Common myeloid progenitor, CD34-positive (primary cell): Measurements from ENCODE around the gene UNC50.

ENCODE experiments used
- CTCF ChIA-PET: fragments of 350-600 bp; sonication (Branson Sonifier 250); formaldehyde crosslinking; loops from one replicate; lab custom pipeline; 2021; ENCODE audit warnings: antibody characterized with exemption; lab: Charles Lee
- POLR2A ChIA-PET: fragments of 350-600 bp; sonication (Branson Sonifier 250); formaldehyde crosslinking; loops from one replicate; lab custom pipeline; 2021; ENCODE audit warnings: antibody characterized with exemption; lab: Charles Lee
- DNase-seq, 3 donors: peaks; one replicate each; pipeline versions ENCODE4 v3.0.0 to v3.0.0-alpha.2; 2013
- H3K27ac ChIP-seq, 2 experiments: 1 replicate in 1 of 2; 2 replicates in 1 of 2; pipeline ENCODE4 v1.7.0; 2013; ENCODE audit warnings: inconsistent platforms in 2 of 2, low read length in 2 of 2, mild to moderate bottlenecking in 2 of 2, low read depth in 1 of 2, moderate library complexity in 1 of 2; ENCODE audit not compliant: severe bottlenecking in 2 of 2, insufficient read depth in 1 of 2, poor library complexity in 1 of 2
- H3K27me3 ChIP-seq, 5 experiments: replicated peaks in 2 of 5; 1 replicate in 3 of 5; 2 replicates in 2 of 5; pipeline versions ENCODE4 v1.6.1 to v1.7.0; 2013; ENCODE audit warnings: low read length in 4 of 5, mild to moderate bottlenecking in 2 of 5, moderate library complexity in 2 of 5, inconsistent platforms in 1 of 5; ENCODE audit not compliant: insufficient read depth in 5 of 5, control insufficient read depth in 4 of 5
- H3K36me3 ChIP-seq, 4 experiments: 1 replicate in 2 of 4; 2 replicates in 2 of 4; pipeline versions ENCODE4 v1.6.1 to v1.7.0; 2013; ENCODE audit warnings: low read length in 3 of 4, control low read depth in 1 of 4, mild to moderate bottlenecking in 1 of 4; ENCODE audit not compliant: control insufficient read depth in 4 of 4, insufficient read depth in 4 of 4
- H3K4me1 ChIP-seq, 4 experiments: 1 replicate in 3 of 4; 2 replicates in 1 of 4; pipeline versions ENCODE4 v1.6.1 to v1.7.1; 2013; ENCODE audit warnings: low read length in 3 of 4, mild to moderate bottlenecking in 3 of 4, control low read depth in 1 of 4, inconsistent platforms in 1 of 4, moderate library complexity in 1 of 4; ENCODE audit not compliant: control insufficient read depth in 4 of 4, insufficient read depth in 4 of 4; ENCODE audit errors: control extremely low read depth in 1 of 4
- H3K4me3 ChIP-seq, 7 experiments: 1 replicate in 4 of 7; 2 replicates in 3 of 7; pipeline versions ENCODE4 v1.5.1 to v1.7.0; 2013; ENCODE audit warnings: mild to moderate bottlenecking in 7 of 7, low read length in 6 of 7, moderate library complexity in 6 of 7, inconsistent platforms in 2 of 7, low read depth in 2 of 7, control low read depth in 1 of 7; ENCODE audit not compliant: insufficient read depth in 4 of 7, control insufficient read depth in 1 of 7; ENCODE audit errors: extremely low read depth in 1 of 7
- H3K9me3 ChIP-seq, 5 experiments: 1 replicate in 4 of 5; 2 replicates in 1 of 5; pipeline versions ENCODE4 v1.6.1 to v1.7.1; 2013; ENCODE audit warnings: low read length in 4 of 5, mild to moderate bottlenecking in 2 of 5, inconsistent platforms in 1 of 5, low read depth in 1 of 5, moderate library complexity in 1 of 5; ENCODE audit not compliant: control insufficient read depth in 4 of 5, insufficient read depth in 2 of 5; ENCODE audit errors: control extremely low read depth in 1 of 5
- WGBS: methylation state at CpG from one replicate; pipeline ENCODE4 v1.1.5; 2013; ENCODE audit not compliant: insufficient coverage; 5-methylcytosine and 5-hydroxymethylcytosine counted together

UNC50 gene

GRCh38 chr2:98583816-98584618, 24.4 kb upstream of the UNC50 start:
- WGBS: 100% methylated on average over 5 of the region's 10 CpGs
- CTCF ChIA-PET: interaction anchor here (0.9 to 1.5 kb wide), 5 partner anchors 9 to 23 kb away, joined by 3 to 5 read pairs (median 4); no protein-coding TSS in a partner anchor

DNA sequence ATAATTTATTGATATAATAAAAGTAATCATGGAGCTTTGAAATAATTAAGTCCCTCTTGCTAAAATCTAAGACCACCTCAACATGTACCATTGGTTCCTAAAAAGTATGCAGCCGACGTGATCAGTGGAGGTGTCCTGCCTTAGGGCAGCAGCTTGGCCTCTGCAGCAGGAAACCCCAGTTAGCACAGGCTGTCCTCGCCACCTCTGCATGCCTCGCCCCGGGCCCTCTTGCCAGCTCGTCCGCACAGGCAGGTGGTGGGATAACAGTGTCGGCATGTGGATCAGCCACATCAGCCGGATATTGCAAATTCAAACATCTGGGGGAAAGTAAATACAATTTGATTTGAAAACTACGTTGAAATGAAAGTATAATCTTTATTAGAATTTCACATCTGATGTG, 23.0 kb upstream of the UNC50 start:
- ChIA-PET CTCF (interaction anchor here (0.6 to 1.9 kb wide), 3 partner anchors 13 to 29 kb away, joined by 3 to 5 read pairs (median 3); no protein-coding TSS in a partner anchor), POLR2A (no interaction called here)
- peaks cover 2 to 51% (median 30%) of the 10 kb centered on the region in 4 experiments for H3K36me3 ChIP-seq
- no peak overlapping the region for H3K4me3 ChIP-seq
- H3K27me3 ChIP-seq: no peaks in the 10 kb centered on the region
- no peaks in the 10 kb centered on the region for H3K9me3 ChIP-seq
- no peak overlapping the region for H3K27ac ChIP-seq
- 92% methylated on average over 9 of the region's 10 CpGs for WGBS
- H3K4me1 ChIP-seq: no peaks in the 10 kb centered on the region
- DNase-seq: no peak

More at GRCh38 chr2:98583816-98584618, 24.4 kb upstream of the UNC50 start:
- no peak for DNase-seq
- Histone ChIP-seq H3K27me3 (no peaks in the 10 kb centered on the region), H3K4me1 (no peaks in the 10 kb centered on the region), H3K9me3 (no peaks in the 10 kb centered on the region), H3K36me3 (peaks cover 4 to 50% (median 35%) of the 10 kb centered on the region in 4 experiments), H3K4me3 (no peak overlapping the region), H3K27ac (no peak overlapping the region)
- POLR2A ChIA-PET: no interaction called here

DNA sequence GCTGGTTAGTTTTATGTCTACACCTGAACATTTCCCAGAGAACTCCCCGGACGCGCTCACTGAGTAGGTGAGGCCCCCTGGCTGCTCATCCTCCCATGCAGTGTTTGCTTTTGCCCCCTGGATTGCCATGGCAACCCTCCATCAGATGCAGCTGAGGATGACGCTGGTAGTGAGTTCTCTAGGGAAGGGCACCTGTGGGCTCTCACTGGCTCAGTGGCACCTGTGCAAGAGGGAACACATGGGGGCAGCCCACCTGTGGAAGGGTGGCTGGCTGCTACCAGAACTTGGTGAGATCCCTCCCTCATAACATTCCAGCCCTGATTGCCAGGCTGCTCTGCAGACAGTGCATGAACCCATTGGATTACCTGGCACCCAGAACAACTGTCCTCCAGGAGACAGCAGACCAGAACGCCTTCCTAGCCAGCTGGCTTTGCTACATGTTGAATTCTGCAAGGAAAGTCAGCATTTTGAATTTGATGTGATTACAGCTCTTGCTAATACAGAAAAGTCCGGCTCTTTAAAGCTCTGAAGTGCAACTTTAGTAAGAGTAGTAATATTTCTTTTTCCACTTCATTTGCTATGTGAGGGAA, 21.7 kb upstream of the UNC50 start:
- CTCF ChIA-PET: interaction anchor here (1.1 to 1.9 kb wide), 3 partner anchors 14 to 18 kb away, joined by 3 to 5 read pairs (median 3); no protein-coding TSS in a partner anchor
- Histone ChIP-seq H3K27ac (no peak overlapping the region), H3K4me3 (no peak overlapping the region), H3K27me3 (no peaks in the 10 kb centered on the region), H3K4me1 (no peaks in the 10 kb centered on the region), H3K9me3 (no peaks in the 10 kb centered on the region), H3K36me3 (peaks cover 2 to 48% (median 33%) of the 10 kb centered on the region in 4 experiments)
- POLR2A ChIA-PET: interaction anchor here (0.5 kb wide), 1 partner anchor 380 kb away, joined by 4 read pairs; no protein-coding TSS in a partner anchor
- WGBS: 93% methylated on average over 3 of the region's 6 CpGs
- DNase-seq: no peak

GRCh38 chr2:98588880-98589431, 19.4 kb upstream of the UNC50 start:
- POLR2A ChIA-PET: no interaction called here
- H3K36me3 ChIP-seq: peaks cover 0 to 47% (median 23%) of the 10 kb centered on the region in 4 experiments
- CTCF ChIA-PET: no interaction called here

DNA sequence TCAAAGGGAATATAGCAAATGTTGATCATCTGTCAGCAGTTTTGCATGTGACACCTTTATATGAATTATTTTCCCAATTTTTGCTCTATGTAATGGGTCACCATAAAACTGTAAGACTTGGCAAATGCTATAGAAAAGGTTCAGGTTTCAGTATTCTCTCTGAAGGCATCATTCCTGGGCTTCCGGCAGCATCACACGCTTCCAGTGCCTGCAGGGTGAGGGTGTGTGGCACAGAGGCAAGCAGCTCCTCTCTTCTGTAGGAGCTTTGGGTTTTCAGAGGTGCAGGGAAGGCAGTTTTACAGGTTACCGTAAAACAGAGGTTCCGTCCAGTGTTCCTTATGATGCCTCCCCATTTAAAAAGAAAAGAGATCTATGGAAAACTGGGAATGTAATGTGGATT, 18.9 kb upstream of the UNC50 start:
- H3K27me3 ChIP-seq: no peaks in the 10 kb centered on the region
- no peaks in the 10 kb centered on the region for H3K4me1 ChIP-seq
- no peak overlapping the region for H3K27ac ChIP-seq
- POLR2A ChIA-PET: no interaction called here
- no peak overlapping the region for H3K4me3 ChIP-seq
- CTCF ChIA-PET: interaction anchor here (1.0 kb wide), 1 partner anchor 8 kb away, joined by 4 read pairs; no protein-coding TSS in a partner anchor
- peaks cover 0 to 43% (median 20%) of the 10 kb centered on the region in 4 experiments for H3K36me3 ChIP-seq
- WGBS: 95% methylated on average over 2 of the region's 4 CpGs
- peaks cover 0 to 4% (median 2%) of the 10 kb centered on the region in 5 experiments for H3K9me3 ChIP-seq
- no peak for DNase-seq

More at GRCh38 chr2:98588880-98589431, 19.4 kb upstream of the UNC50 start:
- Histone ChIP-seq H3K27me3 (no peaks in the 10 kb centered on the region), H3K4me3 (no peak overlapping the region), H3K27ac (no peak overlapping the region), H3K9me3 (peaks cover 0 to 3% (median 0%) of the 10 kb centered on the region in 5 experiments), H3K4me1 (no peaks in the 10 kb centered on the region)
- no peak for DNase-seq
- 97% methylated on average over 3 of the region's 4 CpGs for WGBS

GRCh38 chr2:98592565-98592964, 15.8 kb upstream of the UNC50 start:
- no peak overlapping the region for H3K4me3 ChIP-seq
- ChIA-PET POLR2A (no interaction called here), CTCF (interaction anchor here (1.4 kb wide), 1 partner anchor 12 kb away, joined by 3 read pairs; no protein-coding TSS in a partner anchor)
- H3K27me3 ChIP-seq: no peaks in the 10 kb centered on the region
- no peaks in the 10 kb centered on the region for H3K4me1 ChIP-seq
- peaks cover 0 to 4% (median 2%) of the 10 kb centered on the region in 5 experiments for H3K9me3 ChIP-seq
- H3K36me3 ChIP-seq: peaks cover under 1 to 41% (median 20%) of the 10 kb centered on the region in 4 experiments
- DNase-seq: no peak
- WGBS: over 99% methylated on average over 8 of the region's 8 CpGs
- no peak overlapping the region for H3K27ac ChIP-seq
